Measurements from ENCODE around the gene ACOXL.

DNA sequence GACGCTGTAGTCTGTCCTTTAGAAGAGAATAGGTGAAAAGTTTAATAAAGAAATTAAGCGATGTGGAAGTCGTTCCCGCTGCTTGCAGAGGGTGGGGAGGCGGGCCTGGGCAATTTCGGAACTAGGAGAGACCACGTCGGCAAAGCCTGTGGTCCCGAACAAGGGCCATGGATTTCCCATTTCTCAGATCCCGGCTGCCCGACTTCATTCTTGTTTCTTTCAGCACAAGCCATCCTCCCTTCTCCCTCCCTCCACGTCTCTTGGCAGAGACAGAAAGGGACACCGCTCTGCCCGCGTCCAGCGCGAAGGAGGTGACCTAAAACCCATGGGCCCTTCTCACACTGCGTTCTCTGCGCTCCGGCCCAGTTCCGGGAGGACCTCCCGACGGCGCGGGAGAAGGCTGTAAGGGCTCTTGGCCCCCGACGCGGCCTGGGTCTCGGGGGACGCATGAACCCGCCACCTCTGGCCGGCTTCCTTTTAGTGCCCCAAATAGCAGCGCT is 386.2 kb downstream of the ACOXL start:
- TF ChIP-seq, protein P1, sequence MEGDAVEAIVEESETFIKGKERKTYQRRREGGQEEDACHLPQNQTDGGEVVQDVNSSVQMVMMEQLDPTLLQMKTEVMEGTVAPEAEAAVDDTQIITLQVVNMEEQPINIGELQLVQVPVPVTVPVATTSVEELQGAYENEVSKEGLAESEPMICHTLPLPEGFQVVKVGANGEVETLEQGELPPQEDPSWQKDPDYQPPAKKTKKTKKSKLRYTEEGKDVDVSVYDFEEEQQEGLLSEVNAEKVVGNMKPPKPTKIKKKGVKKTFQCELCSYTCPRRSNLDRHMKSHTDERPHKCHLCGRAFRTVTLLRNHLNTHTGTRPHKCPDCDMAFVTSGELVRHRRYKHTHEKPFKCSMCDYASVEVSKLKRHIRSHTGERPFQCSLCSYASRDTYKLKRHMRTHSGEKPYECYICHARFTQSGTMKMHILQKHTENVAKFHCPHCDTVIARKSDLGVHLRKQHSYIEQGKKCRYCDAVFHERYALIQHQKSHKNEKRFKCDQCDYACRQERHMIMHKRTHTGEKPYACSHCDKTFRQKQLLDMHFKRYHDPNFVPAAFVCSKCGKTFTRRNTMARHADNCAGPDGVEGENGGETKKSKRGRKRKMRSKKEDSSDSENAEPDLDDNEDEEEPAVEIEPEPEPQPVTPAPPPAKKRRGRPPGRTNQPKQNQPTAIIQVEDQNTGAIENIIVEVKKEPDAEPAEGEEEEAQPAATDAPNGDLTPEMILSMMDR (IDR thresholded peaks at IDR 0.05) = no peak
- TF ChIP-seq POLR2A (IDR thresholded peaks at IDR 0.05) = no peak
